Nephron progenitor cell (in vitro differentiated cells): ENCODE results near the gene RUNX2.

Experiments used
- DNase-seq: peaks from one replicate; pipeline ENCODE4 v3.0.0; 2021
- H3K27ac Mint-ChIP-seq: 2 replicates; pipeline ENCODE4 v1.8.0; 2021; ENCODE audit warnings: mild to moderate bottlenecking, moderate library complexity, mixed read lengths
- H3K27me3 Mint-ChIP-seq: 2 replicates; pipeline ENCODE4 v1.8.0; 2021; ENCODE audit warnings: mild to moderate bottlenecking, low read depth, mixed read lengths; ENCODE audit not compliant: poor library complexity
- H3K36me3 Mint-ChIP-seq: 2 replicates; pipeline ENCODE4 v1.8.0; 2021; ENCODE audit warnings: low read depth, mixed read lengths
- H3K4me1 Mint-ChIP-seq: 2 replicates; pipeline ENCODE4 v1.8.0; 2021; ENCODE audit warnings: mixed read lengths
- H3K4me3 Mint-ChIP-seq: 2 replicates; pipeline ENCODE4 v1.8.0; 2021; ENCODE audit warnings: mild to moderate bottlenecking, moderate library complexity, mixed read lengths
- H3K9me3 Mint-ChIP-seq: 2 replicates; pipeline ENCODE4 v1.8.0; 2021; ENCODE audit warnings: mild to moderate bottlenecking, moderate library complexity, mixed read lengths
- TF ChIP-seq, protein P1 (sequence below): fragments of 200-600 bp; sonication (generic); IDR thresholded peaks from 2 replicates; pipeline ENCODE4 v1.5.0; 2021; ENCODE audit warnings: antibody characterized with exemption

Gene RUNX2

DNA sequence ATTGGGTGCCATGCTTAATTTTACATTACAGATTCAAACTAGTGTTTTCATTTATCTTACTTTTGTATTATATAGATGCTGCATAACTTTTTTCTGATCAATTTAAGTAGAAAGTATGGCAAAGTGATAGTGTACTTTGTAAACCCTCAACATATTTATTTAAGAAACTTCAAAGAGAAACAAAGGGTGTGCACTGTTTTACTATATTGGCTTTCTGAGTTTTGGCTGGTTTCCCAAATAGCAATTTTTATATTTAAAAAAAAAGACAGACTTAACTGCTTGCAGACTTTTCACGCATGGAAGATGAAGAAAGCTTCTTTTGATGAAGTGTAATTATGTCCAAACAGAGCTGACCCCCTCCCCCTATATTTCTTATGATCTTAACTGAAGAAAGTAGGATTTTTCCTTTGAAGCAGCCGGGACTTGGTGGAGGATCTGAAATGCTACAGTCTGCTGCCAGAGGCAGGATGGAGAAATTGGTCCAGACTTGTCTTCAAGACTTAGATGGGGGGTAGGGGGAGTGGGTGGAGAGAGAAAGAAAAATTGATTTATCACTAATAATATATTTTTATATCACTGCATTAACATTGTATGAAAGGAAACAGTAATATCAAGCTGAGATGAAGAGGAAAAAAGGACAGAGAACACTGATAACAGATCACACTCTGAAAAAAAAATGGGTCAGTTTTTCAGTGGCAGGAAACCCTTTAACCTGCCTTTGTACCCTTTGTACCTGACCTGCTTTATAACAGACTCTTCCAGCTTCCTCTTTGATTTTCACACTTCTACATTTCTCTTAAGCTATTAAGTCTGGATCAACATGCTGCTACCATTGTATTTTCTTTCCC is 105.6 kb downstream of the RUNX2 start:
- DNase-seq = no peak
- Mint-ChIP-seq H3K4me1 (peaks cover 30% of the 10 kb centered on the region), H3K9me3 (no peaks in the 10 kb centered on the region), H3K36me3 (peaks cover 5% of the 10 kb centered on the region), H3K4me3 (no peak overlapping the region), H3K27ac (no peak overlapping the region), H3K27me3 (peaks cover 6% of the 10 kb centered on the region)
- TF ChIP-seq, protein P1, sequence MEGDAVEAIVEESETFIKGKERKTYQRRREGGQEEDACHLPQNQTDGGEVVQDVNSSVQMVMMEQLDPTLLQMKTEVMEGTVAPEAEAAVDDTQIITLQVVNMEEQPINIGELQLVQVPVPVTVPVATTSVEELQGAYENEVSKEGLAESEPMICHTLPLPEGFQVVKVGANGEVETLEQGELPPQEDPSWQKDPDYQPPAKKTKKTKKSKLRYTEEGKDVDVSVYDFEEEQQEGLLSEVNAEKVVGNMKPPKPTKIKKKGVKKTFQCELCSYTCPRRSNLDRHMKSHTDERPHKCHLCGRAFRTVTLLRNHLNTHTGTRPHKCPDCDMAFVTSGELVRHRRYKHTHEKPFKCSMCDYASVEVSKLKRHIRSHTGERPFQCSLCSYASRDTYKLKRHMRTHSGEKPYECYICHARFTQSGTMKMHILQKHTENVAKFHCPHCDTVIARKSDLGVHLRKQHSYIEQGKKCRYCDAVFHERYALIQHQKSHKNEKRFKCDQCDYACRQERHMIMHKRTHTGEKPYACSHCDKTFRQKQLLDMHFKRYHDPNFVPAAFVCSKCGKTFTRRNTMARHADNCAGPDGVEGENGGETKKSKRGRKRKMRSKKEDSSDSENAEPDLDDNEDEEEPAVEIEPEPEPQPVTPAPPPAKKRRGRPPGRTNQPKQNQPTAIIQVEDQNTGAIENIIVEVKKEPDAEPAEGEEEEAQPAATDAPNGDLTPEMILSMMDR = no peak

- TF ChIP-seq, protein P1 = no peak
- peaks cover 2% of the 10 kb centered on the region for H3K27me3 Mint-ChIP-seq
- no peak for DNase-seq
- no peak overlapping the region for H3K27ac Mint-ChIP-seq
- H3K9me3 Mint-ChIP-seq = no peaks in the 10 kb centered on the region
- H3K4me1 Mint-ChIP-seq = peaks cover 30% of the 10 kb centered on the region
- H3K36me3 Mint-ChIP-seq = peaks cover 5% of the 10 kb centered on the region
- no peak overlapping the region for H3K4me3 Mint-ChIP-seq
These were observed 106.2 kb downstream of the RUNX2 start for GRCh38 chr6:45434381-45434700.

- Mint-ChIP-seq H3K9me3 (no peaks in the 10 kb centered on the region), H3K27ac (no peak overlapping the region)
- TF ChIP-seq, protein P1 = no peak
These were observed 108.7 kb downstream of the RUNX2 start for GRCh38 chr6:45436544-45437438.

DNA sequence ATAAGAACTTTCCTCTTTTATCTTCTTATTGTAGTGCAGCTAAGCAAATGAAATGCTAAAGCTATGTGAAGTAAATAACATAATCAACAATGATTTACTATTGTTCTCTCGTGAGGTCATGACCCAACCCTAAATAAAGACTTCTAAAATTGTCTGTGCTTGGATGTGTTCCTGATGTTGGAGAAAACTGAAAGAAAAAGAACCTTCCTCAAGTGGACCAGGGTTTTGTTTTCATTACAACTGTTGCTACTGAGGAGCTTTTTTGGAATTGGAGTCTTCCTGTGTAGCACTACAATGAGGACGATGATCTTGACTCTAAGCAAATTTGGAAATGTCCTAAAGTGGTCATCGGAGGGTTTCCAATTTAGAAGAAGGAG is 109.3 kb downstream of the RUNX2 start:
- no peaks in the 10 kb centered on the region for H3K36me3 Mint-ChIP-seq

More at GRCh38 chr6:45436544-45437438, 108.7 kb downstream of the RUNX2 start:
- Mint-ChIP-seq H3K36me3 (peaks cover 3% of the 10 kb centered on the region), H3K4me1 (peaks cover 30% of the 10 kb centered on the region), H3K27me3 (peaks cover 5% of the 10 kb centered on the region), H3K4me3 (peak overlapping the region; percentile 7)
- no peak for DNase-seq

GRCh38 chr6:45438151-45438550 is 110.0 kb downstream of the RUNX2 start:
- Mint-ChIP-seq H3K27me3 (peaks cover 5% of the 10 kb centered on the region), H3K27ac (no peak overlapping the region), H3K9me3 (no peaks in the 10 kb centered on the region), H3K36me3 (no peaks in the 10 kb centered on the region), H3K4me3 (no peak overlapping the region), H3K4me1 (peaks cover 30% of the 10 kb centered on the region)
- TF ChIP-seq, protein P1 = no peak
- DNase-seq = no peak

More for the DNA sequence above, 109.3 kb downstream of the RUNX2 start:
- Mint-ChIP-seq H3K9me3 (no peaks in the 10 kb centered on the region), H3K4me1 (peaks cover 30% of the 10 kb centered on the region), H3K27ac (no peak overlapping the region), H3K4me3 (no peak overlapping the region), H3K27me3 (peaks cover 5% of the 10 kb centered on the region)
- DNase-seq = no peak
- TF ChIP-seq, protein P1 = no peak
